HepG2 (cell line): ENCODE results near the gene PCYT2. TPM values are rescaled to one million over a fixed set of nuclear protein-coding genes. Genes with fewer than 3 reads are reported as not detected.

Source experiments
- BCL3 ChIP-seq: sonication (generic); formaldehyde crosslinking; IDR thresholded peaks from 2 replicates; pipeline ENCODE4 v1.5.1; 2020; ENCODE audit warnings: mild to moderate bottlenecking, missing genetic modification reagents, moderate library complexity
- ELF1 ChIP-seq: sonication (generic); formaldehyde crosslinking; IDR thresholded peaks from 2 replicates; pipeline ENCODE4 v1.4.0; 2020; ENCODE audit warnings: missing genetic modification reagents
- FOXJ3 ChIP-seq: sonication (generic); formaldehyde crosslinking; IDR thresholded peaks from 2 replicates; pipeline ENCODE4 v1.4.0; 2020; ENCODE audit warnings: missing genetic modification reagents, mild to moderate bottlenecking, borderline replicate concordance
- HINFP ChIP-seq: sonication (generic); formaldehyde crosslinking; IDR thresholded peaks from 2 replicates; pipeline ENCODE4 v1.4.0; 2020; ENCODE audit warnings: low read depth, mild to moderate bottlenecking, missing genetic modification reagents
- HOXA9 ChIP-seq: sonication (generic); formaldehyde crosslinking; IDR thresholded peaks from 2 replicates; pipeline ENCODE4 v1.8.1; 2022; ENCODE audit warnings: missing genetic modification reagents, mild to moderate bottlenecking, moderate library complexity, borderline replicate concordance
- IRX3 ChIP-seq: sonication (generic); formaldehyde crosslinking; IDR thresholded peaks from 2 replicates; pipeline ENCODE4 v1.8.1; 2023; ENCODE audit warnings: mild to moderate bottlenecking, low read depth, missing genetic modification reagents, borderline replicate concordance
- MATR3 ChIP-seq: sonication (generic); formaldehyde crosslinking; IDR thresholded peaks from 2 replicates; pipeline ENCODE4 v1.4.0; 2020; ENCODE audit warnings: missing genetic modification reagents
- MTA1 ChIP-seq: sonication (generic); formaldehyde crosslinking; IDR thresholded peaks from 2 replicates; pipeline ENCODE4 v1.4.0; 2020; ENCODE audit warnings: missing genetic modification reagents, mild to moderate bottlenecking, borderline replicate concordance
- PCBP2 ChIP-seq: fragments of 200-400 bp; formaldehyde crosslinking; optimal IDR thresholded peaks from 2 replicates; pipeline ENCODE3; 2018; ENCODE audit warnings: low read length, low read depth; ENCODE audit not compliant: poor library complexity, severe bottlenecking
- RBFOX2 ChIP-seq: fragments of 200-400 bp; formaldehyde crosslinking; IDR thresholded peaks from 2 replicates; pipeline ENCODE4 v1.6.1; 2017; ENCODE audit warnings: low read depth, mild to moderate bottlenecking, low read length
- SYNCRIP ChIP-seq: fragments of 200-400 bp; formaldehyde crosslinking; IDR thresholded peaks from 2 replicates; pipeline ENCODE4 v1.6.1; 2018; ENCODE audit warnings: mild to moderate bottlenecking, low read depth, low read length; ENCODE audit not compliant: insufficient read depth
- TP53 ChIP-seq: sonication (generic); formaldehyde crosslinking; conservative IDR thresholded peaks from 2 replicates; pipeline ENCODE4 v1.4.0; 2020; ENCODE audit warnings: missing genetic modification reagents
- ZBTB39 ChIP-seq: sonication (generic); formaldehyde crosslinking; IDR thresholded peaks from 2 replicates; pipeline ENCODE4 v1.5.0; 2020; ENCODE audit warnings: missing genetic modification reagents
- ZC3H13 ChIP-seq: sonication (generic); formaldehyde crosslinking; IDR thresholded peaks from 2 replicates; pipeline ENCODE4 v1.8.1; 2023; ENCODE audit warnings: mild to moderate bottlenecking, missing genetic modification reagents, moderate library complexity
- ZFP1 ChIP-seq: IDR thresholded peaks from 2 replicates; pipeline ENCODE4 v1.6.1; 2016
- ZFX ChIP-seq: sonication (generic); formaldehyde crosslinking; IDR thresholded peaks from 2 replicates; pipeline ENCODE4 v1.4.0; 2020; ENCODE audit warnings: mild to moderate bottlenecking, low read depth, missing genetic modification reagents, moderate library complexity
- ZNF18 ChIP-seq: sonication (generic); formaldehyde crosslinking; IDR thresholded peaks from 2 replicates; pipeline ENCODE4 v1.8.0; 2022; ENCODE audit warnings: mild to moderate bottlenecking, missing genetic modification reagents; ENCODE audit not compliant: insufficient replicate concordance
- ZNF232 ChIP-seq: sonication (generic); formaldehyde crosslinking; IDR thresholded peaks from 2 replicates; pipeline ENCODE4 v1.4.0; 2020; ENCODE audit warnings: missing genetic modification reagents, borderline replicate concordance
- ZNF784 ChIP-seq: sonication (generic); formaldehyde crosslinking; IDR thresholded peaks from 2 replicates; pipeline ENCODE4 v1.5.1; 2020; ENCODE audit warnings: missing genetic modification reagents, mild to moderate bottlenecking, borderline replicate concordance
- polyA plus RNA-seq, 8 experiments: library from polyadenylated mRNA; depleted of rRNA in 3 of 8; stranded (reverse) in 7 of 8; unstranded in 1 of 8; fragments of >200 nt; fragmentation: Illumina TruSeq in 4 of 8; extraction: Trizol in 4 of 8; gene quantifications; 2 replicates each; pipeline versions ENCODE4 v1.2.1 to v1.2.3, GENCODE V29; 2011 to 2016; ENCODE audit warnings: low read depth in 4 of 8, missing spikeins in 1 of 8, mixed read lengths in 1 of 8; ENCODE audit not compliant: insufficient read depth in 1 of 8
- total RNA-seq, 5 experiments: library from RNA; depleted of rRNA; stranded (reverse); fragments of >200 nt; fragmentation: Illumina TruSeq; extraction: Trizol; gene quantifications; 2 replicates each; pipeline ENCODE4 v1.2.3, GENCODE V29; 2016; ENCODE audit warnings: low read depth in 1 of 5

Gene PCYT2
- total and polyA plus RNA-seq, 2 of the 13 experiments (the other 11 are each of a cell fraction or from before 2014, with no cell fraction given): 147 to 297 TPM

GRCh38 chr17:81956607-81957589, 45.7 kb upstream of the PCYT2 start (continued):
- TF ChIP-seq BCL3 (CRISPR knock-in tag): 0 out of 2 replicates have a peak, but pooled peaks have one; percentile 26
- no peak for TF ChIP-seq ELF1
- 0 out of 2 replicates have a peak, but pooled peaks have one; percentile 44 for TF ChIP-seq ZBTB39
- no peak for TF ChIP-seq MATR3 (CRISPR knock-in tag)
- TF ChIP-seq RBFOX2: peak; percentile 99
- TF ChIP-seq HOXA9: 0 out of 2 replicates have a peak, but pooled peaks have one; percentile 34
- no peak for TF ChIP-seq ZNF232 (CRISPR knock-in tag)
- TF ChIP-seq ZNF18 (CRISPR knock-in tag): no peak
- peak; percentile 25 for TF ChIP-seq PCBP2
- TF ChIP-seq IRX3 (CRISPR knock-in tag): no peak
- no peak for TF ChIP-seq SYNCRIP
- no peak for TF ChIP-seq TP53
- TF ChIP-seq HINFP: no peak
- no peak for TF ChIP-seq ZNF784 (CRISPR knock-in tag)
- no peak for TF ChIP-seq ZFP1 (CRISPR knock-in tag)
- no peak for TF ChIP-seq FOXJ3 (CRISPR knock-in tag)
- no peak for TF ChIP-seq ZC3H13 (CRISPR knock-in tag)
- peak; percentile 53; the same call in 1 of the 2 replicates for TF ChIP-seq MTA1 (CRISPR knock-in tag)
- TF ChIP-seq ZFX (CRISPR knock-in tag): 0 out of 2 replicates have a peak, but pooled peaks have one; percentile 10
